ENCODE data around the gene SRSF3. TPM values are rescaled to one million over a fixed set of nuclear protein-coding genes. Genes with fewer than 3 reads are reported as not detected.

The SRSF3 gene
- total RNA-seq, 1 experiment from 2014 or later = 297 TPM

GRCh38 chr6:36609582-36609981 is 15.4 kb downstream of the SRSF3 start:
- no peak overlapping the region for H3K4me2 ChIP-seq (ENCODE audit: low read length)
- no peak for ATAC-seq
- intact Hi-C loops (cut with micrococcal nuclease) = loop anchor here (5.0 kb wide), 1 partner anchor 167 kb away; the partner anchor contains the start of genes KCTD20 and PXT1
- H3F3A ChIP-seq (ENCODE audit: low read length, unreplicated experiment) = peaks cover 33% of the 10 kb centered on the region
- ChIA-PET CTCF (no interaction called here), POLR2A (ENCODE audit: unreplicated experiment) (no interaction called here)
- H3K27ac ChIP-seq (ENCODE audit: low read length) = no peak overlapping the region
- H2AFZ ChIP-seq (ENCODE audit: low read length) = no peak overlapping the region
- H3K9ac ChIP-seq (ENCODE audit: low read length) = no peak overlapping the region
- H3K79me2 ChIP-seq (ENCODE audit: low read length) = peaks cover 29% of the 10 kb centered on the region
- H3K27me3 ChIP-seq (ENCODE audit: low read length) = no peaks in the 10 kb centered on the region
- DNase-seq = no peak
- BruUV-seq (replicated peaks) = no TSS peak
- no peaks in the 10 kb centered on the region for H3K4me1 ChIP-seq (ENCODE audit: insufficient read depth, low read length)
- H3K9me2 ChIP-seq (replicated peaks; ENCODE audit: low read length) = no peaks in the 10 kb centered on the region
- H3K36me3 ChIP-seq (ENCODE audit: low read depth, low read length) = peaks cover 63% of the 10 kb centered on the region
- H4K20me1 ChIP-seq (ENCODE audit: low read length) = peaks cover 46% of the 10 kb centered on the region
- H3K9me3 ChIP-seq (ENCODE audit: low read length) = no peaks in the 10 kb centered on the region
- no peak for TF ChIP-seq EZH2phosphoT487 (IDR thresholded peaks at IDR 0.05; ENCODE audit: borderline replicate concordance, low read length)
- TF ChIP-seq, protein P1, sequence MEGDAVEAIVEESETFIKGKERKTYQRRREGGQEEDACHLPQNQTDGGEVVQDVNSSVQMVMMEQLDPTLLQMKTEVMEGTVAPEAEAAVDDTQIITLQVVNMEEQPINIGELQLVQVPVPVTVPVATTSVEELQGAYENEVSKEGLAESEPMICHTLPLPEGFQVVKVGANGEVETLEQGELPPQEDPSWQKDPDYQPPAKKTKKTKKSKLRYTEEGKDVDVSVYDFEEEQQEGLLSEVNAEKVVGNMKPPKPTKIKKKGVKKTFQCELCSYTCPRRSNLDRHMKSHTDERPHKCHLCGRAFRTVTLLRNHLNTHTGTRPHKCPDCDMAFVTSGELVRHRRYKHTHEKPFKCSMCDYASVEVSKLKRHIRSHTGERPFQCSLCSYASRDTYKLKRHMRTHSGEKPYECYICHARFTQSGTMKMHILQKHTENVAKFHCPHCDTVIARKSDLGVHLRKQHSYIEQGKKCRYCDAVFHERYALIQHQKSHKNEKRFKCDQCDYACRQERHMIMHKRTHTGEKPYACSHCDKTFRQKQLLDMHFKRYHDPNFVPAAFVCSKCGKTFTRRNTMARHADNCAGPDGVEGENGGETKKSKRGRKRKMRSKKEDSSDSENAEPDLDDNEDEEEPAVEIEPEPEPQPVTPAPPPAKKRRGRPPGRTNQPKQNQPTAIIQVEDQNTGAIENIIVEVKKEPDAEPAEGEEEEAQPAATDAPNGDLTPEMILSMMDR (conservative IDR thresholded peaks at IDR 0.05; ENCODE audit: low read depth, low read length) = no peak
- no peak for TF ChIP-seq EZH2 (IDR thresholded peaks at IDR 0.05; ENCODE audit: low read length, unreplicated experiment)
- H3K4me3 ChIP-seq (ENCODE audit: low read length) = no peak overlapping the region

DNA sequence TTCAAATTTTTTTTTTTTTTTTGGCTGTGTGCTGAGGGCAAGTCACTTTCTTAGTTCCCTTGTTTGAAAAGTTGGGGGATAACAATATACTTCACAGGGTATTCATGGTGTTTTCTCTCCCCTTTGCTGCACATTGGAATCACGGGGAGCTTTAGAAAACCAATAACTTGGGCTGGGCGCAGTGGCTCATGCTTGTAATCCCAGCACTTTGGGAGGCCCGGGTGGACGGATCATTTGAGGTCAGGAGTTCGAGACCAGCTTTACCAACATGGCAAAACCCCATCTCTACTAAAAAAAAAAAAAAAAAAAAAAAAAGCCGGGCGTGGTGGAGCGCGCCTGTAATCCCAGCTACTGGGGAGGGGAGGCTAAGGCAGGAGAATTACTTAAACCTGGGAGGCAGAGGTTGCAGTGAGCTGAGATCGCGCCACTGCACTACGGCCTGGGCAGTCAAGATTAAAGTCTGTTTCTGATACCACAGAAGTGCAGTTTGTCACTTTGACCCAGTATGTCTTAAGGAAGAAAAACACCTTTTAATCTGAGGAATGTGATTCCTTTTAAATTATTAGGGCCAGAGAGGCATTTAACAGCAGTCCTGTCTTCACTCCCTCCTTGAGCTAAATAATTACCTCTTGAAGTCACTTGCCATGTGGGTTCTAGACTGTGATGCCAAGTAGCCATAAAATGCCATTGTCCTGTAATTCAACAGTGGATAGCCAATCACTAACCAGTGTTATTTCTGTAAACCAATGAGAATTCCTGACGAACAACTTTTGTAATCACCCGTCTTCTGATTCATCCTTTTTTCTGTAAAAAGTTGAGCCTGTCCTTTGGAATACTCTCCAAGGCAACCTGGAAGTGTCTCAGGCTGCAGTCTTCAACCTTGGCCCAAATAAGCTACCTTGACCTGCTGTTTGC is 16.1 kb downstream of the SRSF3 start:
- Histone ChIP-seq H3K9me3 (ENCODE audit: low read length) (no peaks in the 10 kb centered on the region), H3K4me2 (ENCODE audit: low read length) (no peak overlapping the region), H2AFZ (ENCODE audit: low read length) (no peak overlapping the region), H3K79me2 (ENCODE audit: low read length) (peaks cover 22% of the 10 kb centered on the region), H3K27me3 (ENCODE audit: low read length) (no peaks in the 10 kb centered on the region), H3K36me3 (ENCODE audit: low read depth, low read length) (peaks cover 55% of the 10 kb centered on the region), H3K9ac (ENCODE audit: low read length) (no peak overlapping the region), H3F3A (ENCODE audit: low read length, unreplicated experiment) (peaks cover 34% of the 10 kb centered on the region), H3K9me2 (replicated peaks; ENCODE audit: low read length) (no peaks in the 10 kb centered on the region), H4K20me1 (ENCODE audit: low read length) (peaks cover 39% of the 10 kb centered on the region), H3K4me3 (ENCODE audit: low read length) (no peak overlapping the region), H3K4me1 (ENCODE audit: insufficient read depth, low read length) (no peaks in the 10 kb centered on the region), H3K27ac (ENCODE audit: low read length) (no peak overlapping the region)
- BruUV-seq (replicated peaks) = no TSS peak
- no peak for DNase-seq
- ATAC-seq = no peak; the same call in 1 of the 2 replicates
- intact Hi-C loops (cut with micrococcal nuclease) = loop anchor here (10.0 kb wide), 1 partner anchor 115 kb away; no protein-coding TSS in a partner anchor
- ChIA-PET POLR2A (ENCODE audit: unreplicated experiment) (interaction anchor here (0.6 kb wide), 2 partner anchors 113 to 464 kb away, joined by 3 to 4 read pairs; no protein-coding TSS in a partner anchor), CTCF (interaction anchor here (0.5 kb wide), 1 partner anchor 279 kb away, joined by 4 read pairs; no protein-coding TSS in a partner anchor)
- TF ChIP-seq EZH2 (IDR thresholded peaks at IDR 0.05; ENCODE audit: low read length, unreplicated experiment) (no peak), EZH2phosphoT487 (IDR thresholded peaks at IDR 0.05; ENCODE audit: borderline replicate concordance, low read length) (no peak)
- TF ChIP-seq, protein P1 (conservative IDR thresholded peaks at IDR 0.05; ENCODE audit: low read depth, low read length) = no peak
